Keratinocyte (primary cell): ENCODE measurements around the gene PTPRN2.

Source experiments
- CTCF ChIP-seq, 3 experiments: IDR thresholded peaks in 1 of 3; conservative IDR thresholded peaks in 1 of 3; optimal IDR thresholded peaks in 1 of 3; 2 replicates in 2 of 3; 3 replicates in 1 of 3; pipeline versions ENCODE3 to v1.5.1; 2011; ENCODE audit warnings: low read length in 3 of 3, mild to moderate bottlenecking in 3 of 3, moderate library complexity in 2 of 3, control low read depth in 1 of 3, inconsistent platforms in 1 of 3; ENCODE audit not compliant: insufficient read depth in 2 of 3; ENCODE audit errors: extremely low read depth in 1 of 3
- EZH2 ChIP-seq: IDR thresholded peaks from one replicate; pipeline ENCODE4 v1.6.1; 2012; ENCODE audit warnings: inconsistent platforms, mild to moderate bottlenecking, low read length, moderate library complexity

GRCh38 chr7:157853789-157854065 lies 733.9 kb downstream of the PTPRN2 start:
- no peak for TF ChIP-seq EZH2
- no peak for TF ChIP-seq CTCF (optimal IDR thresholded peaks at IDR 0.05 in 1 of 3, IDR thresholded peaks at IDR 0.05 in 1 of 3, conservative IDR thresholded peaks at IDR 0.05 in 1 of 3; ENCODE audit: extremely low read depth in 1 of 3, insufficient read depth in 2 of 3, low read length in 3 of 3)
